Karpas-422 (cell line): ENCODE data around the gene CTNNA2. TPM values are rescaled to one million over a fixed set of nuclear protein-coding genes. Genes with fewer than 3 reads are reported as not detected.

Experiments used
- DNase-seq: peaks from one replicate; pipeline ENCODE4 v3.0.0-alpha.2; 2015
- H2AFZ ChIP-seq: fragments of 200-600 bp; sonication (generic); 2 replicates; pipeline ENCODE4 v1.6.1; 2014; ENCODE audit warnings: antibody characterized with exemption, low read length, mixed read lengths
- H3K27ac ChIP-seq: fragments of 200-600 bp; sonication (generic); 2 replicates; pipeline ENCODE4 v1.5.1; 2014; ENCODE audit warnings: mild to moderate bottlenecking, low read length, moderate library complexity
- H3K27me3 ChIP-seq: fragments of 200-600 bp; sonication (generic); 2 replicates; pipeline ENCODE4 v1.6.1; 2014; ENCODE audit warnings: low read length, mixed read lengths
- H3K36me3 ChIP-seq: fragments of 200-600 bp; sonication (generic); 2 replicates; pipeline ENCODE4 v1.6.1; 2014; ENCODE audit warnings: low read length, mixed read lengths; ENCODE audit not compliant: insufficient read depth
- H3K4me1 ChIP-seq: fragments of 200-600 bp; sonication (generic); 2 replicates; pipeline ENCODE4 v1.6.1; 2014; ENCODE audit warnings: mild to moderate bottlenecking, low read length, mixed read lengths
- H3K4me2 ChIP-seq: fragments of 200-600 bp; sonication (generic); 2 replicates; pipeline ENCODE4 v1.6.1; 2014; ENCODE audit warnings: low read length, low read depth, mild to moderate bottlenecking; ENCODE audit not compliant: poor library complexity, severe bottlenecking
- H3K4me3 ChIP-seq: fragments of 200-600 bp; sonication (generic); 2 replicates; pipeline ENCODE4 v1.5.1; 2014; ENCODE audit warnings: mild to moderate bottlenecking, antibody characterized with exemption, low read length, mixed read lengths
- H3K79me2 ChIP-seq: fragments of 200-600 bp; sonication (generic); 2 replicates; pipeline ENCODE4 v1.6.1; 2014; ENCODE audit warnings: mild to moderate bottlenecking, low read length, mixed read lengths
- H3K9ac ChIP-seq: fragments of 200-600 bp; sonication (generic); 2 replicates; pipeline ENCODE4 v1.6.0; 2014; ENCODE audit warnings: low read length
- H3K9me2 ChIP-seq: fragments of 200-600 bp; sonication (generic), shearing (Covaris generic); replicated peaks from 2 replicates; pipeline ENCODE4 v1.6.0; 2014; ENCODE audit warnings: mild to moderate bottlenecking, low read length, moderate library complexity; ENCODE audit not compliant: insufficient read depth
- H3K9me3 ChIP-seq: fragments of 300-700, 200-600 bp; sonication (generic); 2 replicates; pipeline ENCODE4 v1.6.1; 2014; ENCODE audit warnings: low read length, mixed read lengths
- H4K20me1 ChIP-seq: fragments of 200-600 bp; sonication (generic); 2 replicates; pipeline ENCODE4 v1.6.1; 2014; ENCODE audit warnings: mild to moderate bottlenecking, antibody characterized with exemption, low read length, low read depth; ENCODE audit not compliant: insufficient read depth
- total RNA-seq: library from RNA; depleted of rRNA; stranded (reverse); fragments of >200 nt; shearing (Covaris generic); gene quantifications from 2 replicates; pipeline ENCODE4 v1.2.3, GENCODE V29; 2014; ENCODE audit warnings: low replicate concordance

CTNNA2 gene
- total RNA-seq, 1 experiment from 2014 or later: not detected

DNA sequence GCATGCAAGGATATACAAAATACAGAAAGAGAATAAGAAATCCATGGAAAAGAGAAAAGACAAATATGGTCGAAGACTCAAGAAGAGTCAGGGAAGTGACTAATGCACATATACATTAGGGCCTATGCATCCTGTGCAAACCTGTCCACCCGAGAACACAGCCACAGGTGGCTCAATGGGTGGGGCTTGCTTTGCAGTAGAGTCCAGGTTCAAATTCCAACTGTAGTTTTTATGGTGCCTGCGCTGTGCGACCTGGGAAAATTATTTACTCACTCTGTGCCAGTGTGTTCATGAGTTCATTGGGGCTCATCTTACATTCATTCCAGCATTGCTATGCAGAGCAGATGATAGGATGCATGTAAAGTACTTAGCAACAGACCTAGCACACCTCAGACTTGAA, 244.7 kb downstream of the CTNNA2 start:
- H3K79me2 ChIP-seq: no peaks in the 10 kb centered on the region

DNA sequence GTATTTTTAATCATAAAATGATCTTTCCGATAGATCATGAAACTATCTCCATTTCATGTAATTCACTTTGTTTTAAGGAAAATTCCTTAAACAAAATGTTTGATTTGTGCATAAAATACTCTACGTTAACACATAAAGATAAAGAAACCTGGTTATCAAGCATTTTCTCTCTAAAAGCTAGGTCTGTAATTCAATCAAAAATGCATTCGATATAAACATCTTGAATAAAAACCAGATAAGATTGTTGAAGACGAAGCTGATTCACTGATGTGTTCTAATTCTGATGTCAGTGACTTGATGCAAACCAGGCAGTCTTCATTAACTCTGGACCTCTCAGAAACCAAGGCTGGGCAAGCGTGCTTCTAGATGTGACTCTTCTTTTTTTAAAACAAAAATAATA, 245.2 kb downstream of the CTNNA2 start:
- Histone ChIP-seq H4K20me1 (no peaks in the 10 kb centered on the region), H3K9ac (no peak overlapping the region), H3K27me3 (no peaks in the 10 kb centered on the region), H3K79me2 (no peaks in the 10 kb centered on the region), H3K9me3 (no peaks in the 10 kb centered on the region), H3K9me2 (no peaks in the 10 kb centered on the region), H3K4me3 (no peak overlapping the region), H2AFZ (no peak overlapping the region), H3K27ac (no peak overlapping the region), H3K36me3 (no peaks in the 10 kb centered on the region), H3K4me1 (no peaks in the 10 kb centered on the region), H3K4me2 (no peak overlapping the region)
- DNase-seq: no peak

More for the DNA sequence above, 244.7 kb downstream of the CTNNA2 start:
- no peaks in the 10 kb centered on the region for H3K36me3 ChIP-seq
- H3K4me3 ChIP-seq: no peak overlapping the region
- H3K27ac ChIP-seq: no peak overlapping the region
- no peak overlapping the region for H2AFZ ChIP-seq
- H3K4me2 ChIP-seq: no peak overlapping the region
- no peaks in the 10 kb centered on the region for H3K9me3 ChIP-seq
- no peak for DNase-seq
- H3K27me3 ChIP-seq: no peaks in the 10 kb centered on the region
- H4K20me1 ChIP-seq: no peaks in the 10 kb centered on the region
- H3K9me2 ChIP-seq: no peaks in the 10 kb centered on the region
- H3K9ac ChIP-seq: no peak overlapping the region
- no peaks in the 10 kb centered on the region for H3K4me1 ChIP-seq

DNA sequence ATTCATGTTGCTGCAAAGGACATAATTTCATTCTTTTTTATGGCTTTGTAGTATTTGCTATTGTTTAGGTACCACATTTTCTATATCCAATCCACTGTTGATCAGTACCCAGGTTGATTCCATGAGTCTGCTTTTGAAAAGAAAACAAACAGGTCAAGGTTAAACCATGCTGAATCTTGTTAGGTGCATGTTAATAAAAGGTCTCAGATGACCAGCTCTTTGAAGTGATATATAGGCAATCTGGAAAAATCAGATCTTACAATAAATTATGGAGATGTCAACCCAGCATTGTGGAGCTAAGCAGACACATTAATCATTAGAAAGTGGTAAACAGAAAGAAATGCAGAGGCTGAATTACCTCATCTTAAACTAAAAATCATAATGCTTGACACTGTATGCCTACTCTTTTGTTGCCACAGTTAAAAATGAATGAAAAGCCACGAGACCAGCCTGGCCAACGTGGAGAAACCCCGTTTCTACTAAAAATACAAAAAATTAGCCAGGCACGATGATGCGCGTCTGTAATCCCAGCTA, 246.0 kb downstream of the CTNNA2 start:
- Histone ChIP-seq H3K9me3 (no peaks in the 10 kb centered on the region), H3K9me2 (no peaks in the 10 kb centered on the region), H2AFZ (no peak overlapping the region), H3K27me3 (0 out of 2 replicates have a peak, but pooled peaks cover 1% of the 10 kb centered on the region), H3K4me3 (no peak overlapping the region), H3K79me2 (no peaks in the 10 kb centered on the region), H4K20me1 (no peaks in the 10 kb centered on the region), H3K27ac (no peak overlapping the region), H3K36me3 (no peaks in the 10 kb centered on the region), H3K4me1 (no peaks in the 10 kb centered on the region), H3K4me2 (no peak overlapping the region), H3K9ac (no peak overlapping the region)
- DNase-seq: no peak

DNA sequence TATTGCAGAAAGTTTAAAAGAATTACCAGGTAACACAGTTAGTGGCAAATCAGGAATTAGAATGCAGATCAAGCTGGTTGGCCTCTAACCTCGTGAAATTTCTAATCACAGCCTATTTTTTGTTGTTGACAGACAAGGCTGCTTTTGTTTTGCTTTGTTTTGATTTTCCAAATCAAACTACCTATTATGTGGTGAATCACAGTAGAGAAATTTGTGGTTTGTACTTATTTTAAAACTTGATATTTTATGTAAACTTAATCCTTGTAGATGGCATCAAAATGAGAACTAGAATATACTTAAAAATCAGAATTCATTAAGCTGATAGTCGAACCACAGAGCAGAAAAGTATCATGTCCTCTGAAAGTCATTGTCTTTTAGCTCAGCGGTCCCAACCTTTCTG, 258.1 kb downstream of the CTNNA2 start:
- Histone ChIP-seq H3K9ac (no peak overlapping the region), H3K4me2 (no peak overlapping the region), H3K4me1 (no peaks in the 10 kb centered on the region), H3K79me2 (no peaks in the 10 kb centered on the region), H4K20me1 (no peaks in the 10 kb centered on the region), H3K27me3 (no peaks in the 10 kb centered on the region), H3K9me2 (no peaks in the 10 kb centered on the region), H3K4me3 (no peak overlapping the region), H3K9me3 (no peaks in the 10 kb centered on the region), H3K27ac (no peak overlapping the region), H3K36me3 (no peaks in the 10 kb centered on the region), H2AFZ (no peak overlapping the region)
- no peak for DNase-seq

DNA sequence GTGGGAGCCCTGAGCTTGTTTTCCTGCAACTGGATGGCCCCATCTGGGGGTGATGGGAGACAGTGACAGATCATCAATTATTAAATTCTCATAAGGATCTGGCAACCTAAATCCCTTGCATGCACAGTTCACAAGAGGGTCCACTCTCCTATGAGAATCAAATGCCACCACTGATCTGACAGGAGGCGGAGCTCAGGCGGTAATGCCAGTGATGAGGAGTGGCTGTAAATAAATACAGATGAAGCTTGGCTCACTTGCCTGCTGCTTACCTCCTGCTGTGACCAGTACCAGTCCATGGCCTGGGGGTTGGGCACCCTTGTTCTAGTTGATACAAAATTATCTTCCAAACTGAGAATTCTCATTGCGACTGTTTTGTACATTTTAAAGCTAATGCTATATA, 258.6 kb downstream of the CTNNA2 start:
- no peak overlapping the region for H3K4me3 ChIP-seq
- H2AFZ ChIP-seq: no peak overlapping the region
- DNase-seq: no peak
- no peaks in the 10 kb centered on the region for H3K79me2 ChIP-seq
- no peaks in the 10 kb centered on the region for H3K9me2 ChIP-seq
- H3K36me3 ChIP-seq: no peaks in the 10 kb centered on the region
- H3K9me3 ChIP-seq: no peaks in the 10 kb centered on the region
- no peaks in the 10 kb centered on the region for H3K27me3 ChIP-seq
- H4K20me1 ChIP-seq: no peaks in the 10 kb centered on the region
- no peak overlapping the region for H3K4me2 ChIP-seq
- no peak overlapping the region for H3K27ac ChIP-seq
- no peaks in the 10 kb centered on the region for H3K4me1 ChIP-seq
- no peak overlapping the region for H3K9ac ChIP-seq

DNA sequence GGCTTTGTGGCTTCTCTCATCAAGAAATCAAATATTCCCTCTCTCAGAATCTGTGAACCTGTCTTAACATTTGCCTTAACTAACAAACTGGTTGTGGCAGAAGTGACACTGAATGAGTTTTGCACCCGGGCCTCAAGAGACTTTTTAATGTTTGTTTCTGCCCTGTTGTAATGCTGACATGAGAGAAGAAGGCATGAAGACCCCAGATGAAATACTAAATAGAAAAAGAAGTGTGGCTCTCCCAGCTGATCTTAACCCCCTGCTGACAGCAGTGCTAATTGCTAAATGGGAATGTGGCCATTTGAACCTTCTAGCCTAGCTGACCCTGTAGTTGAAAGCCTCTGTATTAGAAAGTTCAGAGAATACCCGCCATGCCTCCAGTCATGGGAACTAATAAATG, 261.2 kb downstream of the CTNNA2 start:
- no peak for DNase-seq
- H3K4me3 ChIP-seq: no peak overlapping the region
- no peaks in the 10 kb centered on the region for H3K27me3 ChIP-seq

DNA sequence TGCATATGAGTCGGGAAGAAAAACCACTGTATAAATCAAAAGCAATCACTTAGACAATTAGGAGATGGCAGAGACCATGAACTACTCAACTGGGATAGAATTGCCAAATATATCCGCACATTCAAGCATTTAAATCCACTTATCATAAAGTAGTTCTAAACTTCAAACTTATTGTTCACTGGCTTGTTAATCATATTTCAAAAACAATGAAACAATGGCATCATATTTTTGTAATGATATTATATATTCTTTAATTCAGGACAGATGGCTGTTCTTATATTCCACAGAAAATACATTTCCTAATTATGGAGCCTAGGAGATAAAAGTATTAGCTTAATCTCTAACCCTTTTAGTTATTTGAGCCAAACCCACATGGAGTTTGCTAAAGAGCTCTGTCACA, 263.6 kb downstream of the CTNNA2 start:
- no peak overlapping the region for H3K4me3 ChIP-seq
- H3K27me3 ChIP-seq: no peaks in the 10 kb centered on the region
- H3K27ac ChIP-seq: no peak overlapping the region
- H3K9me2 ChIP-seq: no peaks in the 10 kb centered on the region
- H3K4me2 ChIP-seq: no peak overlapping the region
- DNase-seq: no peak
- no peak overlapping the region for H3K9ac ChIP-seq
- H4K20me1 ChIP-seq: no peaks in the 10 kb centered on the region
- H3K4me1 ChIP-seq: no peaks in the 10 kb centered on the region
- no peak overlapping the region for H2AFZ ChIP-seq
- no peaks in the 10 kb centered on the region for H3K79me2 ChIP-seq
- H3K36me3 ChIP-seq: no peaks in the 10 kb centered on the region
- no peaks in the 10 kb centered on the region for H3K9me3 ChIP-seq

More for the DNA sequence above, 261.2 kb downstream of the CTNNA2 start:
- no peak overlapping the region for H3K27ac ChIP-seq
- no peaks in the 10 kb centered on the region for H3K36me3 ChIP-seq
- no peak overlapping the region for H3K9ac ChIP-seq
- no peaks in the 10 kb centered on the region for H4K20me1 ChIP-seq
- H3K4me1 ChIP-seq: no peaks in the 10 kb centered on the region
- H3K9me3 ChIP-seq: no peaks in the 10 kb centered on the region
- no peaks in the 10 kb centered on the region for H3K79me2 ChIP-seq
- H3K9me2 ChIP-seq: no peaks in the 10 kb centered on the region
- H2AFZ ChIP-seq: no peak overlapping the region
- no peak overlapping the region for H3K4me2 ChIP-seq

DNA sequence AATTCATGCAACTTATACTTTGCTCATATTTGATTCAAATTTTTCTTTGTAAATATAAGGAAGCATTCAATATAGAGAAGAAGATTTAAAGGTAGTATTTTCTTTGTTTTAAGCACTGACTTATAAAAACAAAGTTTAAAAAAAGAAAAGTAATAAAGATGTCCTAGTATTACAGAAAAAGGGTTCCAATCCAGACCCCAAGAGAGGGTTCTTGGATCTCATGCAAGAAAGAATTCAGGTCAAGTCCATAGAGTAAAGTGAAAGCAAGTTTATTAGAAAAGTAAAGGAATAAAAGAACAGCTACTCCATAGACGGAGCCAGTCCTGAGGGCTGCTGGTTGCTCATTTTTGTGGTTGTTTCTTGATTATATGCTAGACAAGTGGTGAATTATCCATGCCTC, 267.9 kb downstream of the CTNNA2 start:
- Histone ChIP-seq H2AFZ (no peak overlapping the region), H3K4me2 (no peak overlapping the region), H3K4me3 (no peak overlapping the region)

More for the DNA sequence above, 267.9 kb downstream of the CTNNA2 start:
- Histone ChIP-seq H3K27ac (no peak overlapping the region), H3K79me2 (no peaks in the 10 kb centered on the region), H3K9me3 (no peaks in the 10 kb centered on the region), H3K36me3 (no peaks in the 10 kb centered on the region), H4K20me1 (no peaks in the 10 kb centered on the region), H3K27me3 (no peaks in the 10 kb centered on the region), H3K9me2 (no peaks in the 10 kb centered on the region), H3K4me1 (no peaks in the 10 kb centered on the region), H3K9ac (no peak overlapping the region)
- DNase-seq: no peak
